M059J (cell line): ENCODE results near the gene IGLON5. TPM values are rescaled to one million over a fixed set of nuclear protein-coding genes. Genes with fewer than 3 reads are reported as not detected.

ENCODE experiments used
- DNase-seq: peaks from one replicate; pipeline ENCODE4 v3.0.0-alpha.2; 2012; ENCODE audit warnings: low read depth
- total RNA-seq: library from RNA; depleted of rRNA; stranded (reverse); fragments of >200 nt; shearing (Covaris generic); gene quantifications from 2 replicates; pipeline ENCODE4 v1.2.3, GENCODE V29; 2014

The IGLON5 gene
- total RNA-seq, 1 experiment from 2014 or later: not detected

GRCh38 chr19:51364200-51365106, 53.0 kb downstream of the IGLON5 start:
- peak; percentile 74 for DNase-seq

GRCh38 chr19:51365211-51365964, 53.9 kb downstream of the IGLON5 start:
- peak; percentile 68 for DNase-seq

GRCh38 chr19:51365965-51366388, 54.5 kb downstream of the IGLON5 start, which contains the start of gene ETFB:
ETFB (minus strand) TSS chr19:51366388; CDS start chr19:51366326, 62 bp downstream.
- DNase-seq: no peak

GRCh38 chr19:51366389-51367254, 55.2 kb downstream of the IGLON5 start:
- DNase-seq: peak; percentile 99

GRCh38 chr19:51367255-51367564, 55.8 kb downstream of the IGLON5 start:
- DNase-seq: no peak

DNA sequence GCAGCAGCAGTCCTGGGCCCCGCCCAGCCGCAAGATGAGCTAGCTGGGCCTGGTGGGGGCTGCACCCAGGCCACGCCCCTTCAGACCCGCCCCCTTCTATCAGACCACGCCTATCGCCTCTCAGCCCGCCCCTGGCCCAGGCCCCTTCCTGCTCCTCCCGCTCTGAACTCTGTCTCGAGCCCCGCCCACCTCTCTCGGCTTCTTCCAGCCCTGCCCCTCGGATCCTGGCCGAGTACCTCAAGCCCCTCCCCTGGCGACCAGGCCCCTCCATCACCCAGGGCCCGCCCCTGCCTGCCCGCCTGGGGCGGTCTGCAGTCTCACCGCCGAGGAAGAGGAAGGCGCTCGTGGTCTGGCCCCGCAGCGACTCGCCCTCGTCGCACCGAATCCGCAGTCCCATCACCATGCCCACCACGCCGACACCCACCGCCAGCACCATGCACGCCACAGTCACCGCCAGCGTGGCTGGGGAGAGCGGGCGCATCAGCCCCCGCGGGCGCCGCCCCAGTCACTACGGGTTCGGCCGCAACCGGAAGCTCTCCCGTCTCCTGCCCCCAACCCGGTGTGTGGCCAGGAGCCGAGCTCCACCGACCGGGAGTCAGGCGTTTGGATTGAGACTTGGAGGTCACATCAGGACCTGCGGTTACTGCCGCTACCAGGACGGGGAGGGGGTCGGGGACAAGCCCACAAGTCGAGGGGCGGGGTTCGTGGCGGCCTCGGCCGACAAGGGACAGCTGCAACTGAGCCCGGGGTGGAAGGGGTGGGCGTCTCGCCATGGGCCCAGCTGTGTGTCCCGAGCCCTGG, 56.3 kb downstream of the IGLON5 start:
- peak; percentile 97 for DNase-seq

GRCh38 chr19:51368366-51369282, 57.2 kb downstream of the IGLON5 start, which contains the start of gene CLDND2:
CLDND2 (minus strand) TSS chr19:51369003; CDS start chr19:51368577, 426 bp downstream.
- DNase-seq: no peak

DNA sequence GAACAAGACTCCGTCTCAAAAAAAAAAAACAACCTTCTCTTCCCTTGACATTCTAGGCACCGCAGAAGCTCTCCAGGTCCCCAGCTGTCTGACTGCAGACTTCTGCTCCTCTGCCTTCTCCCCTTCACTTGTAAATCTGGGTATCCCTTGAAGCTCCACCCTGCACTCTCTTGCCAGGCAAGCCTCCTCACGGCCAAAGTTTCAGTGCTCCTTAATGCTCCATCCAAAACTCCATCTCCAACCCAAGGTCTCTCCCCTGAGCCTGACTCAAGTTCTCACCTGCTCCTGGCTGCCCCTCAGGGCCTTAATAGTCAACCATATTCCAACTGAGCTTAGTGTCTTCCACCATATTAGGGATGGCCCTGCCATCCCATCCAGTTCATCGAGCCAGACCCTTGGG, 58.8 kb downstream of the IGLON5 start:
- DNase-seq: no peak

DNA sequence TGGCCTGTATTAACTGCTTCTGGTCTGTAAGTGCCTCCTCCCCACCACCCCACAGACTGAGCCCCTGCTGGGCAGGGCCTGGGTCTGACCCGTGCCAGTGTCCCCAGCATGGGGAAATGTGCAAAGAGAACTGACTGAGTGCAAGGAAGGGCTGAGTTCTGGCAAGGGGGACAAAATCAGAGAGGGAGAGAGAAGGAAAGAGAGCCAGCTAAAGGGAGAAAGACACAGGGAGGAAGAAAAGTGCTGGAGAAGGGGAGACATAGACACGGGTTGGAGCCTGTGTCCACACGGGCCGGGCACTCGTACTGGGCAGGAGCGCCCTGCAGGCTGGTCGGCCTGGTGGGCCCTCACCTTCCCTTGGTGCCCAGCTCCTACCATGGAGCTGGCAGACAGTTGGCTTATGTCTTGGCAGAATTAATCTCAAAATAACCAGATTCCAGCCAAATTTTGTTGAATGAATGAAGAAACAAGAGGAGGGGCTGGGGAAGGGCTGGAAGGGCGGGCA, 59.8 kb downstream of the IGLON5 start:
- no peak for DNase-seq

DNA sequence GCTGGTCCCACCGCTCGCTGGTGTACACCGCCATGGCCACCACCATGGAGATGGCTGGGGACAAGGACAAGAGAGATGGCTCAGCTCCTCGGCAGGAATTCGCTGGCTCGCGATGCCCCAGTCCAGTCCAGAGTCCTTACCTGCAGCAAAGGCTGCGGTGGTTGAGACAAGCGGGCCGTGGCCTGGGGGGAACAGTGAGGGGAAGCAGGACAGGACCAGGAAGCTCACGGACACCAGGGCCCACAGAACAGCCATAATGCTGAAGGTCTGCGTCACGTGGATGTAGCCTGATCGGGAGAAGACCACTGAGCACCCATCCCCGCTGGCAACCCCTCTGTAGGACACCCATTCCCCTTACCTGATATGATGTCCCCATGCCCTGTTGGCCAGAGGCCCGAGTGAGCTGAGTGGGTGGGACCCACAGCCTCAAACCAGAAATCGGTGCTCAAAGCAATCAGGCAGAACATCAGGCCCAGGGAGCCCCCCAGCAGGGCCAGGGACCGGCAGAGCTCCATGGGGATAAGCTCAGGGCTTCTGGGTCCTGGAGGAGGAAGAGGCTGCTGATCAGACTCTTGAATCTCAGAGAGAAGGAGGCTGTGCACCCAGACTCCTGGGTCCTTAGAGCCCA, 60.7 kb downstream of the IGLON5 start:
- no peak for DNase-seq

- DNase-seq: no peak
These were observed 61.4 kb downstream of the IGLON5 start, which contains the start of gene NKG7 for GRCh38 chr19:51372649-51373504. NKG7 (minus strand) TSS chr19:51372654; CDS start chr19:51372535, 119 bp downstream.

GRCh38 chr19:51375504-51376221, 64.2 kb downstream of the IGLON5 start:
- DNase-seq: no peak

DNA sequence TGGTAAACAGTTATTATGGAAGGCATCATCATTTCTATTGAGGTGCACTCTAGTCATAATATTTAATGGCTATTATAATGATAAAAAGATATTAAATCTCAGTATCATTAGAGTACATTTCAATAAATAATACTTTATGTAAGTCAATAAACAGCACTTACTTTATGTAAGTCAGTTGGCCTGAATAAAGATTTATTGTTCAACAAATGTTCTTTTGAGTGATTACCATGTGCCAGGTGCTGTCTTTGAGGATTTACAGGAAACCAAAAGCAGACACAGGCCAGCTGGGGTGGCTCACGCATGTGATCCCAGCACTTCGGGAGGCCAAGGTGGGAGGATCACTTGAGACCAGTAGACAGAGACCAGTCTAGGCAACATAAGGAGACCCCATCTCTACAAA, 66.0 kb downstream of the IGLON5 start:
- no peak for DNase-seq

DNA sequence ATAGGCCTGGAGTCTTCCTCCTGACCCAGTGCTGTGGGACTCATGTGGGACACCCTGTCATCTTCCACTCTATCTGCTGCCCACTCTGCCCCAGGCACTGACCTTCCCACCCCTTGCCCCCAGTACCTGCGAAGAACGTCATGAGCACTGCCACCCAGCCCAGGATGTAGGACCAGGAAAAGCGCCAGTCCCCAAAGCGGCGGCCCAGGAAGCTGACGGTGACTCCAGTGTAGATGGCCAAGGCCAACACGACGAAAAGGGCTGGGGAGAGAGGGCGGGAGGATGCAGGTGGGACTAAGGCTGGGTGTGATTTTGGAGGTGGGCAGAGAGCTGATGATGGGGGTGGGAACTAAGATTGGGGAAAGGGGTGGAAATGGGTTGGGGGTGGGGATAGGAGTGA, 68.9 kb downstream of the IGLON5 start:
- DNase-seq: no peak
